ENCODE measurements around the gene NUDT22.

DNA sequence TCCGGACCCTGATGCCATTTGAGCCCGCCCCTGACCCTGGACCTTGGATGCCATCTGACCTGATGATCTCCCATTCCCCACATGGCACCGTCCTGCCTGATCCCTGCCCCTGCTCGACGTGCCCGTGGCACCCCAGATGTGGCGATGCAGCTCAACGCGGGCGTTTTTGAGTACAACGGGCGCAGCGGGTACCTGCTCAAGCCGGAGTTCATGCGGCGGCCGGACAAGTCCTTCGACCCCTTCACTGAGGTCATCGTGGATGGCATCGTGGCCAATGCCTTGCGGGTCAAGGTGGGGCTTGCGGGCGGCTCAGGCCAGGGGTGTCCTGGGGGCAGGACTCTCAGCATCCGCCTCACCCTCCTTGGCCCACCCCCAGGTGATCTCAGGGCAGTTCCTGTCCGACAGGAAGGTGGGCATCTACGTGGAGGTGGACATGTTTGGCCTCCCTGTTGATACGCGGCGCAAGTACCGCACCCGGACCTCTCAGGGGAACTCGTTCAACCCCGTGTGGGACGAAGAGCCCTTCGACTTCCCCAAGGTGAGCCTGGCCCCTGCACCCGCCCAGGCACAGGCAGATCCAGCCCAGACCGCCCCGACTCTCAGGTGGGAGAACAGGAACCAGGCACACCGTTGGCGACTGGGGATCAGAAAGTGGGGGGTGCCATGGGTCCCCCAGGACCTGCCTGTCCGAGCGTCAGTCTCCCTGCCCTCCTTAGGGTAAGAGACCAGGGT is 36.4 kb downstream of the NUDT22 start:
- TF ChIP-seq YY1 (IDR thresholded peaks at IDR 0.05; ENCODE audit: insufficient read depth, insufficient read length) (no peak), ZNF274 (IDR thresholded peaks at IDR 0.05; ENCODE audit: low read depth, low read length) (no peak)

Data from NT2/D1 (cell line).